Activated CD4-positive, alpha-beta T cell treated with anti-CD3 and anti-CD28 coated beads, Interleukin-10, Interleukin-2, amounts not matched to agents 100 ng/mL and 50 ng/mL, durations not matched to agents 16 hours and 8 hours (primary cell): ENCODE measurements around the gene LZTS2.
"Not testable (repeated sequence)": the region's sequence is repeated elsewhere in the genome, so short reads cannot be mapped to it uniquely, and the experiment has no call there.

Experiments
- DNase-seq: peaks from one replicate; pipeline ENCODE4 v3.0.0-alpha.2; 2020

The LZTS2 gene

DNA sequence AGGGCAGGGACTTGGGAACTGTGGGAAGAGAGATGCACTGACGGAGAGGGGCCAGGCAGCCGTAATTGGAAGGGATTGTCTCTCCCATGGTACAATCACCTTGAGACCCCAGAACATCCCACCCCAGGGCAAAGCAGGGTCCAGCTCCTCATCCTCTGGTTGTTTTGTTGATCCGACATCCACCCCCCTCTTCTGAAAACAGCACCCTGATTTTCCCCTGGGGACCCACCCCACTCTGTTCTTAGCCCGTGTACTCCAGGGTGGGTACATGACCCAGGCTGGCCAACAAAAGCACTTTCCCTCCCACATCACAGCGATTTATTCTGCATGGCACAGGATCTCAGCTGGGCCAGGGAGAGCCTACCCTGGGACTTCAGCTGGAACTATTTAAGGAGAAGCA, 17.2 kb downstream of the LZTS2 start:
- no peak for DNase-seq

DNA sequence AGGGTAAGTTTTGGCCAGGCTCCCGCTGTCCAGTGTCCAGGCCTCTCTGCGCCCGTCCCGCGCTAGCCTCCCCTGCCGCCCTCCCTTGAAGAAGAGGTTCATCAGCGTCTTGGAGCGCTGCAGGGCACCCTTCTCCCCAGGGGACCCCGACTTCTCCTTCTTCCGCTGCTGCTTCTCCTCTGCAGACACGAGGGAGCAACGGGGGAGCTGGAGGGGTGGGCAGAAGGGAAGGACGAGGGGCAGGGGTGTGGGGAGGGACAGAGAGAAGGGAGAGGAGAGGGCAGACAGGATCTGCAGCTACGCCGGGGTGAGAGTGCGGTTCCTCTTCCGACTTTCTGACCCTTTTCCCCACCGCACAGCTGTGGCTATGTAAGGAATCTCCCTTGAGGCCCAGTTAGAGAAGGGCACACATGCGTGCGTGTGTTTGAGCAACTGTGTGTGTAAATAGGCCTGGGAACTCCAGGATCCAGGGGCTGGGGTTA, 18.6 kb downstream of the LZTS2 start:
- DNase-seq: no peak

DNA sequence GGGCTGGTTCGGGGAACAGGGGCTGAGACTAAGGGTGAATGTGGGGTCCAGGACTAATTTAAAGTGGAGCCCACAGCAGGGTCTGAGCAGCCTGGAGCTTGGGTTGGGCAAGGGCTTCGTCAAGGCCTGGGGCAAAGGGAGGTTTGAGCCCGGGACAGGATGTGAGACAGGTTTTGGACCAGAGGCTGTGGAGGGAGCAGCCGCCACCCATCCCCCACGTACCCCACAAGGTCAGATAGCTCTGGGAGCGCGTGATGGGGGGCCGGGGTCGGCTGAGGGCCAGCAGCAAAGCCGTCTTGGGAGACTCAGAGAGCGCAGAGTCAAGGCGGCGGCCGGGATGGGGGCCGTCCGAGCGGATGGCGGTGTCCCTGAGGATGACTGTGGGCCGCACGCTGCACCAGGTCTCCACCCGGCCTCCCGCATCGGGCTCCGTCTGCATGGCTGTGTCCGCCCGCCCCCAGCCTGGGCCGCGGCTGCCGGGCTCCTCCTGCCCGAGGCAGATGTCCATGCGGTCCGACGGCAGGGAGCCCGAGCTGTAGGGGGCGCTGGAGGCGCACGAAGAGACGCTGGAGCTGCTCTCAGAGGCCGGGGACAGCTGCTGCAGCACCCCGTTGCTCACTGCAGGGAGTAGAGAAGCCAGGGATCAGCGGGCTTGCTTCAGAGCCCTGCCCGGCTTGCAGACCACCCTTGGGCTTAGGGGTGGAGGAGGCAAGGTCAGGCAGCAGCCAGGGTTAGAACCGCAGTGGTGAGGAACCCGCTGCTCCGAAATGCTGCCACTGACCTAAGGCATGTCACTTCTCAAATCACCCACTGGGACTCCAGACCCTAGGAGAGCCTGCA, 19.2 kb downstream of the LZTS2 start:
- peak; percentile 85 for DNase-seq

- DNase-seq: no peak
Observed at GRCh38 chr10:101019440-101019703, 19.8 kb downstream of the LZTS2 start.

DNA sequence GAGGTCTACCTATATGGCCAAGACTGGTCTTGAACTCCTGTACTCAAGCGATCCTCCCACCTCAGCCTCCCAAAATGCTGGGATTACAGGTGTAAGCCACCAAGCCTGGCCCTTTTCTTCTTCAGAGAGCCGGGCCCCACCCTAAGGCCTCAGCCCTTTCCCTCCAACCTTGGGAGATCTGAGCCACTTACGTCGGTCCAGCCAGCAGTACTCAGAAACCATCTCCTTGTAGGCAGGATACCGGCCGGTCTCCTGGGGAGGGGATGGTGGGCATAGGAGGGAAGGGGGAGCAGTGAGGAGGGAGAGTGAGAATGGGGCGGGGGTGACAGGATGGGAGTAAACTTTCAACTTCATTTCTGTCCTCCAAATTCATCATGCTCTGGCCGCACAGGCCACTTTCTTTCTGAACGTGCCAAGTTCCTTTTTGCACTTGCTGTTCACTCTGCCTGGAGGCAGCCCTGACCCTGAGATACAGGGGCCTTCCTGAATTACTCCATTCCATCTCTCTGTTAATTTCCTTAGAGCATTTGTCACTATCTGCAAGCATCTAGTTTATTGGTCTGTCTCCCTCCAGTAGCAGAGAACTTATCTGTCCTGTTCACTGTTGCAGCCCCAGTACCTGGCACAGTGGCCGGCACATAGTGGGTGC, 20.9 kb downstream of the LZTS2 start:
- DNase-seq: no peak

DNA sequence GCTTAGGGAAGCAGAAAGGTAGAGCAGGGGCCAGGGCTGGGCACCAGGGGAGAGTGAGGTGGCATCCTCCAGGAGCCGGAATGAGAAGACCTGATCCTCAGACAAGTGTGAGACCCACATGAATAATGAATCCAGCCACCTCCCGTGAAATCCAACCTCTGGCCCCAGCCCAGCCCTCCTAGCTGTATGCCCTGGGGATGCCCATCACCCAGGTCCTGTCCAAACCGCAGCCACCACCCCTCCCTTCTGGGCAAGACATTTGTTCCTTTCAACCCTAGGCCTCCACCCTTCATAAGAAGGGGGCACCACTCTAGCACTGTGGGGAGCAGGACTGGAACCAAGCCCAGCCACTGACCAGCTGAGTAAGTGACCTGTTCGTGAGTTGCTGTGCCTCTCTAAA, 21.6 kb downstream of the LZTS2 start:
- DNase-seq: no peak

- no peak for DNase-seq
Observed at GRCh38 chr10:101021692-101022251, 22.2 kb downstream of the LZTS2 start.

DNA sequence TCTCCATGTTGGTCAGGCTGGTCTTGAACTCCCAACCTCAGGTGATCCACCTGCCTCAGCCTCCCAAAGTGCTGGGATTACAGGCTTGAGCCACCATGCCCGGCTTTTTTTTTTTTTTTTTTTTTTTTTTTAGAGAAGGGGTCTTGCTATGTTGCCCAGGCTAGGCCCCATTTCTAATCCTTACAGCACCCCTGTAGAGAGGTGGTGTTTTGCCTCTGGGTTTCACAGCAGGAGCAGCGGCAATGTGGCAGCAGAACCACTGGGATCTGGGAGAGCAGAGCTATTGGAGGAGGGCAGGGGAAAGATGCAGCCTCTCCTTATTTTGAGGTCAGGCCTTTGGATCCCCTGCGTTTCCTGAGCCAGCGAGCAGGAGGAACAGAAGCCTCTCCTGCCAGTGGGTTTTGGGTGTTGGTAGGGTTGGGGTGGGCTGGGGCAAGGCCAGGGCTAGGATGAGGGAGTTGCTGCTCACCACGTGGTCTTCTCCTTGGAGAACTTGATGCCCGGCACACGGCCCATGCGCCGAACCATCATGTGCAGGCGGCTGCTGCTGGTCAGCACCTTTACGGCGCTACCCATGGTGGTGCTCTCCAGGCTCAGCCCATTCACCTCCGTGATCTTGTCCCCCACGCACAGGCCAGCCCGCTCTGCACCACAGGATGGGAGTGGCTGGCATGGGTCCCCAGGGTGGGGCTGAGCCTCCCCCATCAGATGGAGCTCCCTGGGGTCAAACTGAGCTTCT, 23.5 kb downstream of the LZTS2 start:
- DNase-seq: no peak

DNA sequence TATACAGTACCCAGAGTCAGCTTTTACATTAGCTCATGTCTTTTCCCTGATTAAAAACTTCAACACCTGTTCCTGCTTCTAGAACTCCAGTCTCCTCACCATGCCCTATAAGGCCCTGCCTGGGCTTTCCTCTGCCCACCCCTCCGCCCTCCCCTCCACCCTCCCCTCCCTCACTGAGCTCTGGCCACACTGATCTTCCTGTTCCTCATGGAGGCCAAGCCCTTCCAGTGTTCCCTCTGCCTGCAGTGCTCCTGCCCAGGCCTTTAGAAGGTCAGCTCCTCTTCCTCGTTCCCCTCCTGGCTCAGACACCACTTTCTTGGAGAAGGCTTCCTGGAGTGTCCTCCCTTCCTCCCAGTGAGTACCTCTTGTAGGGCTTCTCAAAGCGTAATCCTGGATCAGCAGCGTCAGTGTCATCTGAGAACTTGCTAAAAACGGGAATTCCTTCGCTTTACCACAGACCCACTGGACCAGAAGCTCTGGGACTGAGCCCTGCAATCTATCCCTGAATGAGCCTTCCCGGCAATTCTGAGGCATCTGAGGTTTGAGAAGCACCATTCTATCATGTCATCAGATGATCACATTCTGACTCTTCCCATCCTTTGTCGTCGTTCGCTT, 27.6 kb downstream of the LZTS2 start:
- no peak for DNase-seq

DNA sequence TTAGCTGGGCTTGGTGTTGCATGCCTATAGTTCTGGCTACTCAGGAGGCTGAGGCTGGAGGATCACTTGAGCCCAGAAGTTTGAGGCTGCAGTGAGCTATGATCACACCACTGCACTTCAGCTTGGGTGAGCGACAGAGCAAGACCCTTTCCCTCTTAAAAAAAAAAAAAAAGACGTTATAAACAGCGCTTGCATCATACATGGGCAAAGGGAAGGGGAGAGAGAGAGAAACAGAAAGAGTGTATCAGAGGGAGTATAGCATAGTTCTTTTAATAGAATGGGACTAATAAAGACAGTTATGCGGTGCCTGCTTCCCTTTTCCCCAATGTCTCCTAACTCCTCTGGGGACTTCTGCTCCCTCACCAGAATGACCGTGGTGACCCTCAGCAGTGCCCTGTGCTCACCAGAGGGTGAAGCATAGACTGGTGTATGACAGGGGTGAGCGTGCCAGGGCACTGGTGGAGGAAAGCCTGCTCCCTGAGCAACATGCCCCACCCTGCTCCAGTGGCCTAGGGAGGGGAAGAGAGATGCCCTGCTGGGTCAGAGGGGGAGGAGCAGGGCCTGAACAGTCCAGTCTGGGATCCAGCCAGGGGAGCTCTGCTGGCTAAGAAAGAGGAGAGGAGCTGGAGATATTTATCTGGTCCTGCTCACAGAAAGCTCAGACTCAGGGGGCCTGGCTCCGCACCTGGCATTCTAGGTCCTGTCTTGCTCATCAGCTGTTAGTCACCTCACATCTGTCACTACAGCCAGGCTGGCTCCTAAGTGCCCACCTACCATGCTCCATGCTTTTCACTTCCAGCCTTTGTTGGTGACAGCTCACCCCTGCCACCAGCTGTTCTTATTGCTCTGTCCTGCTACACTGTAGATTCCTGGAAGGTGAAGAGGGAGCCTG, 29.1 kb downstream of the LZTS2 start:
- no peak for DNase-seq

DNA sequence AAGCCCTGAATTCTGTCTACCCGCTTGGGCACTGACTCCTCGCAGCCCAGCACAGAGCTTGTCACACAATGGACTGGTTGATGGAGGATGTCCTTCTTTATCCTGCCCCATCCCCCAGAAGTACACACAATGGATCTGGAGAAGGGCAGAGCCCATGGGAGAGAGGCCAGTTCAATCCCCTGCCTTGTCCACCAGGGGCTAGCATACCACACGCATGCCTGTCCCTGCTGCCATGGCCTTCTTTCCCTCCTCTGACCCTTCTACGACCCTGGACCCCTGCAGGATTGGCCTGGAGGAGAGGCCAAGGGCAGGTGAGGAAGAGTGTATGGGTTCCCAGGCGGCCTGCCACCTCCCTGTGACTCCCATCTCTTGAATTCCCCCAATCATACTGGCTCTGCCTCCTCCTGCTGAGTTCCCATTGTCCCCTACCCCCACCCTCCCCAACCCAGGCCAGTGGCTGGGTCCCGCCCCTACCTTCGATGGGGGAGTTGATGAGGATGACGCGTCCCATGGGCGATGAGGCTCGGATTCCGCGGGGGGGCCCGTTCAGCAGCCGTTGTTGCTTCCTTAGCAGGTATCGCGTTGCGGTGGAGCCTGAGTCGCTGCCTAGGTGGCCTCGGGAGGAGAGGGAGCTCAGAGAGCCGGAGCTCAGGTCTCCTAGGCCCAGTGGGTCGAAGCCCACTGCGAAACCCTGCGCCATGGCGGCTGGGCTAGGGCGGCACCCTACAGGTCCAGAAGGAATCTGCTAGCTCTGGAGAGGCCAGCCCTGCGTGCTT, 30.1 kb downstream of the LZTS2 start:
- no peak for DNase-seq

DNA sequence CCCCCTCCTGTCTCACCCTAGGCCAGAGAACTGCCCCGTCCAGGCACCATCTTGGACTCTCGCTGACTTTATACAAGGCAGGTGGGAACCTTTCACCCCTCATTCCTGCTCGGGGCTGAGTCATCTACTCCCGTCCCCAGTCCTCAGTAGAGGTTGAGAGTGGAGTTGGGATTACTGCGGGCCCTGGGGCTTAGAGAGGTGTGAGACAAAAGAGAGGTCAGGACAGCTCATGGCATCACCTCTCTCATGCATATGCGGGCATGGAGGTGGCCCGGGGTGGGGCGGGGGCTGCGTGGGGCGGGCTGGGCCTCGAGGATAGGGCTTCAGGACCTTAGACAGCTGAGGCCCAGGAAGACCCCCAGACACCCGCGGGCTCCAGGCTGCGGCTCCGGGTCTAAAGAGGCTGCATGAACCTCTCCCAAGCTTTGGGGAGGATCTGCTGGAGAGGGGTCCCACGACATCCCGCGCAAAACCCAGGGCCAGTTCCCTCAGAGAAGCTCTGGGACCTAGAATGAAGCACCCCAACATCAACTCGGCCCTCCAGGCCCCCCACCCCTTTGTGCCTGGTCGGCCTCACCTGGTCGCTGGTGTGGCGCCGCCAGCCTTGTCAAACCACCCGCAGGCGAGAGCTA, 31.0 kb downstream of the LZTS2 start:
- DNase-seq: no peak

- DNase-seq: peak; percentile 97
Observed at GRCh38 chr10:101031128-101031795, 31.7 kb downstream of the LZTS2 start, which contains the start of the genes PDZD7 and SFXN3. Gene PDZD7, minus strand, starts transcription at chr10:101031129. Its CDS starts 910 bp downstream, at chr10:101030219. Gene SFXN3, plus strand, starts transcription at chr10:101031234. Its CDS starts 3,461 bp downstream, at chr10:101034695.

DNA sequence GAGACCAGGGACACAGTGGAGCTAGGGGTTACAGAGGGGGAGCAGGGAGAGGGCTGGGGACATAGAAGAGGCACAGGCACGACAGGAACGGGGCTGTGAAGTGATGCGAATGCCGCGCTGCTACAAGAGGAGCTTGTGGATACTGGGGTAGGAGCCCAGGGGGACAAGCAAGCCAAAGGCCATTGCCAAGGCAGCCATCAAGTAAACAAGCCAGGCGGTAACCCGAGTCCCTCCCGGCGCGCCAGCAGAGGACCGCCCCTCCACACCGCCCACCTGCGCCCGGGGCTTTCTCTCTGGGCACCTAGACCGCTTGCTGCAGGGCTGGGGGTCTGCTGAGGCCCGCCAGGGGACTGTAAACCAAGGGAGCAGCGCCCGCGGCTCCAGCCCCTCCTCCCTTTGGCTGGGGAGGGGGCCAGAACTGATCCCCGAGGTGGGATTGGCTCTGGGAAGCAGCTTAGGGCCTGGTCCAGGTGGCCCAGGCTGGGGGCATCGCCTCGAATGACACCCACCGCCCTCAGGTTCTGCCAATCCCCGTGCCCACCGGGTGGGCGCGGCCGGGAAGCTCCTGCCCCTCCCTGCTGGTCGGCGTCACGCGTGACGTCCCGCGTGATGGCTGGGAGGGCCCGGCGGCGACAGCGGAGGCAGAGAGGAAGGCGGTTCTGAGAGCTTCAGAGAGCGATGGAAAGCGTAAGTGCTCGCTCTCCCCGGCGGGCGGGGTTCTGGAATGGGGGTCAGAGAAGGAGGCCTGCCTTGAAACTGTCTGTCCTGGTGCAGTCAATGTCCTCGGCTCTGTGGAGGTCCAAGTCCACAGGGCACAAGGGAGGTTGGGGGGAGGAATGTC, 32.4 kb downstream of the LZTS2 start:
- DNase-seq: peak; percentile 82

DNA sequence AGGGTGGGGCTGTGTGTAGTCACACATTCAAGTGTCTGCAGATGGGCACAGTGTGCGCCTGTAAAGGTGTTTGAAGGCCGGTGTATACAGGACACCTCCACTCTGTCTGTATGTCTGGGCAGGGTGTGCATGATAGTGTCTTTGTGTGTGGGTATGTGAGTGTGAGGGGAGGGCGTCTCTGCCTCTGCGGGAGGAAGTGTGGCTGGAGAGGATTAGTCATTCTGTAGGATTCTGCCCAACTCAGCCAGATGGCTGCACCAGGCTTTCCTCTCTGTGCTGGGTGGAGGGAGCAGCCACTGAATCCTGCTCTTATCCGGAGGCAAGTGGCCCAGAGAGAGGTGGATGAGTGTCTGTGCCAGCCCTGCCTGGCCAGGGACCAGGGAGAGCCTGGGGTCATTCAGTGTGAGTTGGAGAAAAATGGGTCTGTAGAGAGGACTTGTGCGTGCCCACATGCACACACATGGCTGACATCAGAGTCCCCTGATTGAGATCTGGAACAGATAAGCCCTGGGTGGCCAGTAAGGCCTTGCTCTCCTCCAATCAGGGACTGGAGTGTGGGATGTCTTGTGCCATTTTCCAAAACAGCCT, 33.1 kb downstream of the LZTS2 start:
- peak; percentile 84 for DNase-seq

- DNase-seq: no peak
Observed at GRCh38 chr10:101033276-101033675, 33.7 kb downstream of the LZTS2 start.

DNA sequence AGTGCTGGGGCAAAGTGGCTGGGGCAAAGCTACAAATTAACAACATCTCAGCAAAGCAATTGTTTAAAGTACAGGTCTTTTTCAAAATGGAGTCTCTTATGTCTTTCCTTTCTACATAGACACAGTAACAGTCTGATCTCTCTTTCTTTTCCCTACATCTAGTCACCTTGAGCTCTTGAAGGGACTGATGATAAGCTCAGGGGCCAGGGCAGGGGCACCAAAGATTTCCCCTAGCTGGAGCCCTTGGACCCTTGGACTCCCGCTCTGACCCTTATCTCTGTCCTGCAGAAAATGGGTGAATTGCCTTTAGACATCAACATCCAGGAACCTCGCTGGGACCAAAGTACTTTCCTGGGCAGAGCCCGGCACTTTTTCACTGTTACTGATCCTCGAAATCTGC, 34.8 kb downstream of the LZTS2 start:
- DNase-seq: not testable (repeated sequence)

DNA sequence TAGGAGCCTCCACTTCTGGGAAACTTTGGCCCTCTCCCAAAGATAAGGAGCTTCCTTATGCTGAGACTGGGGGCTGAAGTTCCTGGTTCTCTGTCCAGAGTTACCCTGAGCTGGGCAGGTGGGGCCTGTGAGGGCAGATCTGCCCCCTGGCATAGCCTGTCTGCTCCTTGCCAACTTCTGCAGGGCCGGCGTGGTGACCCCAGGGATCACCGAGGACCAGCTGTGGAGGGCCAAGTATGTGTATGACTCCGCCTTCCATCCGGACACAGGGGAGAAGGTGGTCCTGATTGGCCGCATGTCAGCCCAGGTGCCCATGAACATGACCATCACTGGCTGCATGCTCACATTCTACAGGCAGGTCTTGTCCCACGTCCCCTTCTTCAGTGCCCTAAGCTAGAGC, 35.7 kb downstream of the LZTS2 start:
- no peak for DNase-seq
